ENCODE data around the gene ARHGEF6.

ARHGEF6 gene

GRCh38 chrX:136635235-136635634 lies 145.5 kb downstream of the ARHGEF6 start:
- Histone ChIP-seq H3K27me3 (replicated peaks; ENCODE audit: control insufficient read depth, insufficient read depth, low read length) (peaks cover 26% of the 10 kb centered on the region), H3K4me1 (ENCODE audit: control insufficient read depth, insufficient read depth, low read length) (no peaks in the 10 kb centered on the region), H3K9ac (ENCODE audit: low read length) (no peak overlapping the region), H3K9me3 (ENCODE audit: control insufficient read depth, low read length) (no peaks in the 10 kb centered on the region), H3K4me3 (ENCODE audit: low read length) (no peak overlapping the region), H3K36me3 (ENCODE audit: control insufficient read depth, insufficient read depth, low read length, severe bottlenecking) (no peaks in the 10 kb centered on the region)
- no peak for DNase-seq (ENCODE audit: low read depth)

GRCh38 chrX:136630881-136631280 lies 149.9 kb downstream of the ARHGEF6 start:
- no peak overlapping the region for H3K4me3 ChIP-seq (ENCODE audit: low read length)
- H3K4me1 ChIP-seq (ENCODE audit: control insufficient read depth, insufficient read depth, low read length) = no peaks in the 10 kb centered on the region
- no peak for DNase-seq (ENCODE audit: low read depth)
- no peaks in the 10 kb centered on the region for H3K9me3 ChIP-seq (ENCODE audit: control insufficient read depth, low read length)
- peaks cover 43% of the 10 kb centered on the region for H3K27me3 ChIP-seq (replicated peaks; ENCODE audit: control insufficient read depth, insufficient read depth, low read length)
- no peaks in the 10 kb centered on the region for H3K36me3 ChIP-seq (ENCODE audit: control insufficient read depth, insufficient read depth, low read length, severe bottlenecking)
- no peak overlapping the region for H3K9ac ChIP-seq (ENCODE audit: low read length)

- H3K27me3 ChIP-seq (replicated peaks; ENCODE audit: control insufficient read depth, insufficient read depth, low read length) = peaks cover 44% of the 10 kb centered on the region
- no peak for DNase-seq (ENCODE audit: low read depth)
- no peak overlapping the region for H3K4me3 ChIP-seq (ENCODE audit: low read length)
- H3K4me1 ChIP-seq (ENCODE audit: control insufficient read depth, insufficient read depth, low read length) = no peaks in the 10 kb centered on the region
- H3K9ac ChIP-seq (ENCODE audit: low read length) = no peak overlapping the region
- H3K36me3 ChIP-seq (ENCODE audit: control insufficient read depth, insufficient read depth, low read length, severe bottlenecking) = no peaks in the 10 kb centered on the region
- H3K9me3 ChIP-seq (ENCODE audit: control insufficient read depth, low read length) = peaks cover 9% of the 10 kb centered on the region
Observed at GRCh38 chrX:136629084-136629750, 151.5 kb downstream of the ARHGEF6 start.

GRCh38 chrX:136627409-136627808 lies 153.3 kb downstream of the ARHGEF6 start:
- peaks cover 13% of the 10 kb centered on the region for H3K9me3 ChIP-seq (ENCODE audit: control insufficient read depth, low read length)
- H3K9ac ChIP-seq (ENCODE audit: low read length) = no peak overlapping the region
- no peak overlapping the region for H3K4me3 ChIP-seq (ENCODE audit: low read length)
- H3K36me3 ChIP-seq (ENCODE audit: control insufficient read depth, insufficient read depth, low read length, severe bottlenecking) = no peaks in the 10 kb centered on the region
- no peak for DNase-seq (ENCODE audit: low read depth)
- H3K27me3 ChIP-seq (replicated peaks; ENCODE audit: control insufficient read depth, insufficient read depth, low read length) = peaks cover 40% of the 10 kb centered on the region
- H3K4me1 ChIP-seq (ENCODE audit: control insufficient read depth, insufficient read depth, low read length) = no peaks in the 10 kb centered on the region

GRCh38 chrX:136626891-136627290 lies 153.8 kb downstream of the ARHGEF6 start:
- peaks cover 37% of the 10 kb centered on the region for H3K27me3 ChIP-seq (replicated peaks; ENCODE audit: control insufficient read depth, insufficient read depth, low read length)
- peaks cover 13% of the 10 kb centered on the region for H3K9me3 ChIP-seq (ENCODE audit: control insufficient read depth, low read length)
- no peak overlapping the region for H3K9ac ChIP-seq (ENCODE audit: low read length)
- no peak for DNase-seq (ENCODE audit: low read depth)
- no peaks in the 10 kb centered on the region for H3K4me1 ChIP-seq (ENCODE audit: control insufficient read depth, insufficient read depth, low read length)
- no peak overlapping the region for H3K4me3 ChIP-seq (ENCODE audit: low read length)
- H3K36me3 ChIP-seq (ENCODE audit: control insufficient read depth, insufficient read depth, low read length, severe bottlenecking) = no peaks in the 10 kb centered on the region

- peaks cover 13% of the 10 kb centered on the region for H3K9me3 ChIP-seq (ENCODE audit: control insufficient read depth, low read length)
- no peak overlapping the region for H3K4me3 ChIP-seq (ENCODE audit: low read length)
- no peak for DNase-seq (ENCODE audit: low read depth)
- H3K36me3 ChIP-seq (ENCODE audit: control insufficient read depth, insufficient read depth, low read length, severe bottlenecking) = no peaks in the 10 kb centered on the region
- no peak overlapping the region for H3K9ac ChIP-seq (ENCODE audit: low read length)
- H3K4me1 ChIP-seq (ENCODE audit: control insufficient read depth, insufficient read depth, low read length) = no peaks in the 10 kb centered on the region
- H3K27me3 ChIP-seq (replicated peaks; ENCODE audit: control insufficient read depth, insufficient read depth, low read length) = peaks cover 34% of the 10 kb centered on the region
Observed at GRCh38 chrX:136626237-136626636, 154.5 kb downstream of the ARHGEF6 start.

- peaks cover 13% of the 10 kb centered on the region for H3K9me3 ChIP-seq (ENCODE audit: control insufficient read depth, low read length)
- no peak overlapping the region for H3K9ac ChIP-seq (ENCODE audit: low read length)
- DNase-seq (ENCODE audit: low read depth) = no peak
- no peaks in the 10 kb centered on the region for H3K36me3 ChIP-seq (ENCODE audit: control insufficient read depth, insufficient read depth, low read length, severe bottlenecking)
- H3K4me1 ChIP-seq (ENCODE audit: control insufficient read depth, insufficient read depth, low read length) = no peaks in the 10 kb centered on the region
- peaks cover 28% of the 10 kb centered on the region for H3K27me3 ChIP-seq (replicated peaks; ENCODE audit: control insufficient read depth, insufficient read depth, low read length)
- H3K4me3 ChIP-seq (ENCODE audit: low read length) = no peak overlapping the region
Observed at GRCh38 chrX:136625246-136625645, 155.5 kb downstream of the ARHGEF6 start.

GRCh38 chrX:136623396-136623795 lies 157.3 kb downstream of the ARHGEF6 start:
- H3K27me3 ChIP-seq (replicated peaks; ENCODE audit: control insufficient read depth, insufficient read depth, low read length) = peaks cover 16% of the 10 kb centered on the region
- no peaks in the 10 kb centered on the region for H3K36me3 ChIP-seq (ENCODE audit: control insufficient read depth, insufficient read depth, low read length, severe bottlenecking)
- no peak overlapping the region for H3K4me3 ChIP-seq (ENCODE audit: low read length)
- H3K4me1 ChIP-seq (ENCODE audit: control insufficient read depth, insufficient read depth, low read length) = peaks cover 1% of the 10 kb centered on the region
- H3K9ac ChIP-seq (ENCODE audit: low read length) = no peak overlapping the region
- DNase-seq (ENCODE audit: low read depth) = no peak
- peaks cover 16% of the 10 kb centered on the region for H3K9me3 ChIP-seq (ENCODE audit: control insufficient read depth, low read length)

GRCh38 chrX:136622568-136622967 lies 158.2 kb downstream of the ARHGEF6 start:
- DNase-seq (ENCODE audit: low read depth) = no peak
- H3K27me3 ChIP-seq (replicated peaks; ENCODE audit: control insufficient read depth, insufficient read depth, low read length) = peaks cover 16% of the 10 kb centered on the region
- H3K9ac ChIP-seq (ENCODE audit: low read length) = no peak overlapping the region
- H3K4me3 ChIP-seq (ENCODE audit: low read length) = no peak overlapping the region
- peaks cover 8% of the 10 kb centered on the region for H3K4me1 ChIP-seq (ENCODE audit: control insufficient read depth, insufficient read depth, low read length)
- peaks cover 16% of the 10 kb centered on the region for H3K9me3 ChIP-seq (ENCODE audit: control insufficient read depth, low read length)
- no peaks in the 10 kb centered on the region for H3K36me3 ChIP-seq (ENCODE audit: control insufficient read depth, insufficient read depth, low read length, severe bottlenecking)

- Histone ChIP-seq H3K4me3 (ENCODE audit: low read length) (no peak overlapping the region), H3K4me1 (ENCODE audit: control insufficient read depth, insufficient read depth, low read length) (peaks cover 8% of the 10 kb centered on the region), H3K27me3 (replicated peaks; ENCODE audit: control insufficient read depth, insufficient read depth, low read length) (peaks cover 14% of the 10 kb centered on the region), H3K36me3 (ENCODE audit: control insufficient read depth, insufficient read depth, low read length, severe bottlenecking) (no peaks in the 10 kb centered on the region), H3K9ac (ENCODE audit: low read length) (no peak overlapping the region), H3K9me3 (ENCODE audit: control insufficient read depth, low read length) (peaks cover 16% of the 10 kb centered on the region)
- DNase-seq (ENCODE audit: low read depth) = no peak
Observed at GRCh38 chrX:136620780-136621179, 160.0 kb downstream of the ARHGEF6 start.

GRCh38 chrX:136619899-136620505 lies 160.7 kb downstream of the ARHGEF6 start:
- no peak for DNase-seq (ENCODE audit: low read depth)
- no peak overlapping the region for H3K4me3 ChIP-seq (ENCODE audit: low read length)
- H3K9ac ChIP-seq (ENCODE audit: low read length) = no peak overlapping the region
- H3K27me3 ChIP-seq (replicated peaks; ENCODE audit: control insufficient read depth, insufficient read depth, low read length) = peaks cover 8% of the 10 kb centered on the region
- peaks cover 15% of the 10 kb centered on the region for H3K9me3 ChIP-seq (ENCODE audit: control insufficient read depth, low read length)
- H3K4me1 ChIP-seq (ENCODE audit: control insufficient read depth, insufficient read depth, low read length) = peaks cover 8% of the 10 kb centered on the region
- no peaks in the 10 kb centered on the region for H3K36me3 ChIP-seq (ENCODE audit: control insufficient read depth, insufficient read depth, low read length, severe bottlenecking)

Data from adipocyte (in vitro differentiated cells).